Measurements from ENCODE around the gene RPS6KB2. TPM values are rescaled to one million over a fixed set of nuclear protein-coding genes. Genes with fewer than 3 reads are reported as not detected.

Gene RPS6KB2
- total and polyA plus RNA-seq, 9 of the 15 experiments (the other 6 are each of a cell fraction or from before 2014, with no cell fraction given) = 0.42 to 122 (median 82.6) TPM

DNA sequence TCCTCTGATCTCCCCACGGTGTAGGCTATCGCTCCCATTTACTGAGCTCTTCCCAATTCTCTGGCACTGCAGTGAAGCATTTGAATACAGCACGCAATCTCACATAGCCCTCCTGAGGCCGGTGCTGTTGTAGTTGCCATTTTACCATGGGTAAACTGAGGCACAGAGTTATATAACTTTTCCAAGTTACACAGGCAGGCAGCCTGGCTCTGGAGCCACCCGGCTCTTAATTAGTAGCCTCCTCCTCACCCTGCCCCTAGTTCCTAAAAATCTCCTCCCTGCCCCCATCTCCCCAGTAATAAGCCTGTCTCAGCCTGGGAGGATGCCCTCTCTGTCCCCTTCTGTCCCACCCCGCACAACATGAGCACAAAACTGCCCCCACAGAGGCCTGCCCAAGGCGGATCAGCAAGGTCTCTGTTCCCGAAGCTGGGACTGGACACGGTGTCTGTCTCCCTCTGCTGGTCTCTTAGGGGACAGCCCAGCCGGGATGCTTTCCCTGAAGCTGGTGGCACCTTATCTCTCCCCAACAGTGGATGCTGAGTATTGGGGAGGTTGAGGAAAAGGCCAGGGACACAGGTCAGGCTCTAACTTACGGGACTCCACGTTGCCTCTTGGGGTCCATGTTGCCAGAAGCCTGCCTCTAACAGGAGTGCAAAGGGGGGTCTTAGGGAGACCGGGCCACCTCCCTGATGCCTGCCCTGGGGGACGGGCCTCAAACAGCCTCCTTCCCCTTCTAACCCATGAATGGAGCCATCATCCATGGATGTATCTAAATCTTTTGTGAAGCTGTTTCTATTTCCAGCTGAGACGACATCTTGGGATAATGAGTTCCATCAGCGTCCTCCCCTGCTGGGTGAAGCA lies 45.8 kb upstream of the RPS6KB2 start (continued):
- TF ChIP-seq, protein P1, sequence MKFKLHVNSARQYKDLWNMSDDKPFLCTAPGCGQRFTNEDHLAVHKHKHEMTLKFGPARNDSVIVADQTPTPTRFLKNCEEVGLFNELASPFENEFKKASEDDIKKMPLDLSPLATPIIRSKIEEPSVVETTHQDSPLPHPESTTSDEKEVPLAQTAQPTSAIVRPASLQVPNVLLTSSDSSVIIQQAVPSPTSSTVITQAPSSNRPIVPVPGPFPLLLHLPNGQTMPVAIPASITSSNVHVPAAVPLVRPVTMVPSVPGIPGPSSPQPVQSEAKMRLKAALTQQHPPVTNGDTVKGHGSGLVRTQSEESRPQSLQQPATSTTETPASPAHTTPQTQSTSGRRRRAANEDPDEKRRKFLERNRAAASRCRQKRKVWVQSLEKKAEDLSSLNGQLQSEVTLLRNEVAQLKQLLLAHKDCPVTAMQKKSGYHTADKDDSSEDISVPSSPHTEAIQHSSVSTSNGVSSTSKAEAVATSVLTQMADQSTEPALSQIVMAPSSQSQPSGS (CRISPR knock-in tag; IDR thresholded peaks at IDR 0.05) = no peak
- no peak for TF ChIP-seq NFRKB (IDR thresholded peaks at IDR 0.05; ENCODE audit: low read depth)
- TF ChIP-seq, protein P2, sequence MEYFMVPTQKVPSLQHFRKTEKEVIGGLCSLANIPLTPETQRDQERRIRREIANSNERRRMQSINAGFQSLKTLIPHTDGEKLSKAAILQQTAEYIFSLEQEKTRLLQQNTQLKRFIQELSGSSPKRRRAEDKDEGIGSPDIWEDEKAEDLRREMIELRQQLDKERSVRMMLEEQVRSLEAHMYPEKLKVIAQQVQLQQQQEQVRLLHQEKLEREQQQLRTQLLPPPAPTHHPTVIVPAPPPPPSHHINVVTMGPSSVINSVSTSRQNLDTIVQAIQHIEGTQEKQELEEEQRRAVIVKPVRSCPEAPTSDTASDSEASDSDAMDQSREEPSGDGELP (CRISPR knock-in tag; IDR thresholded peaks at IDR 0.05; ENCODE audit: borderline replicate concordance) = peak; percentile 78
- no peak for TF ChIP-seq ZNF444 (CRISPR knock-in tag; IDR thresholded peaks at IDR 0.05)
- no peak for TF ChIP-seq SUPT5H (IDR thresholded peaks at IDR 0.05)
- TF ChIP-seq ZFP36 (IDR thresholded peaks at IDR 0.05; ENCODE audit: low read depth, low read length, partially characterized antibody) = peak; percentile 90
- TF ChIP-seq, protein P3, sequence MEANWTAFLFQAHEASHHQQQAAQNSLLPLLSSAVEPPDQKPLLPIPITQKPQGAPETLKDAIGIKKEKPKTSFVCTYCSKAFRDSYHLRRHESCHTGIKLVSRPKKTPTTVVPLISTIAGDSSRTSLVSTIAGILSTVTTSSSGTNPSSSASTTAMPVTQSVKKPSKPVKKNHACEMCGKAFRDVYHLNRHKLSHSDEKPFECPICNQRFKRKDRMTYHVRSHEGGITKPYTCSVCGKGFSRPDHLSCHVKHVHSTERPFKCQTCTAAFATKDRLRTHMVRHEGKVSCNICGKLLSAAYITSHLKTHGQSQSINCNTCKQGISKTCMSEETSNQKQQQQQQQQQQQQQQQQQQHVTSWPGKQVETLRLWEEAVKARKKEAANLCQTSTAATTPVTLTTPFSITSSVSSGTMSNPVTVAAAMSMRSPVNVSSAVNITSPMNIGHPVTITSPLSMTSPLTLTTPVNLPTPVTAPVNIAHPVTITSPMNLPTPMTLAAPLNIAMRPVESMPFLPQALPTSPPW (CRISPR knock-in tag; IDR thresholded peaks at IDR 0.05) = peak; percentile 57
- TF ChIP-seq KDM1A (IDR thresholded peaks at IDR 0.05) = 0 out of 4 replicates have a peak, but pooled peaks of 1 of the 2 experiments have one; percentile 9
- peak; percentile 48; the same call in 1 of the 2 replicates for TF ChIP-seq ZFX (CRISPR knock-in tag; IDR thresholded peaks at IDR 0.05)
- peak; percentile 66; the same call in 1 of the 2 replicates for TF ChIP-seq OTX1 (CRISPR knock-in tag; IDR thresholded peaks at IDR 0.05)

Measured in K562 (cell line).